Measurements from ENCODE around the gene RAMP1.

RAMP1 gene

GRCh38 chr2:237876532-237876931 is 17.1 kb downstream of the RAMP1 start:
- no peak for DNase-seq

DNA sequence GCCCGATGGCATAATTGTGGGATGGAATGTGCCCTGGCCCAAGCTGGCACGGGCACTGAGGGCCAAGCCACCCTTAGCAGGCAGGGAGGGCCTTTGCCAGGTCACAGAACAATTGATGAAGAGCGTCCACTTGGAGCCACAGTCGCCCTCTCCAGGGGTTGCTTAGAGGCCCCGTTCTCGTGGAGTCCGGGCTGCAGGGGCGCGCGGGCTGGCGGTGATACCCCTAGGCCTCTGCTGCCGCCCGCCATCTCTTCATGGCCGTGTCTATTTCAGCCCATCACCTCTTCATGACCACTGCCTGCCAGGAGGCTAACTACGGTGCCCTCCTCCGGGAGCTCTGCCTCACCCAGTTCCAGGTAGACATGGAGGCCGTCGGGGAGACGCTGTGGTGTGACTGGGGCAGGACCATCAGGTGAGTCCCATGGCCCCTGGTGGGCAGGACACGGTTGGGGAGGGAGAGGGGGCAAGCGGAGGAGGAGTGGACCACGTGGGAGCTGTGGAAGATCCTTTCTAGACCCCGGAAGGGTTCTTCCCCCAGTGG is 17.6 kb downstream of the RAMP1 start:
- DNase-seq = no peak

DNA sequence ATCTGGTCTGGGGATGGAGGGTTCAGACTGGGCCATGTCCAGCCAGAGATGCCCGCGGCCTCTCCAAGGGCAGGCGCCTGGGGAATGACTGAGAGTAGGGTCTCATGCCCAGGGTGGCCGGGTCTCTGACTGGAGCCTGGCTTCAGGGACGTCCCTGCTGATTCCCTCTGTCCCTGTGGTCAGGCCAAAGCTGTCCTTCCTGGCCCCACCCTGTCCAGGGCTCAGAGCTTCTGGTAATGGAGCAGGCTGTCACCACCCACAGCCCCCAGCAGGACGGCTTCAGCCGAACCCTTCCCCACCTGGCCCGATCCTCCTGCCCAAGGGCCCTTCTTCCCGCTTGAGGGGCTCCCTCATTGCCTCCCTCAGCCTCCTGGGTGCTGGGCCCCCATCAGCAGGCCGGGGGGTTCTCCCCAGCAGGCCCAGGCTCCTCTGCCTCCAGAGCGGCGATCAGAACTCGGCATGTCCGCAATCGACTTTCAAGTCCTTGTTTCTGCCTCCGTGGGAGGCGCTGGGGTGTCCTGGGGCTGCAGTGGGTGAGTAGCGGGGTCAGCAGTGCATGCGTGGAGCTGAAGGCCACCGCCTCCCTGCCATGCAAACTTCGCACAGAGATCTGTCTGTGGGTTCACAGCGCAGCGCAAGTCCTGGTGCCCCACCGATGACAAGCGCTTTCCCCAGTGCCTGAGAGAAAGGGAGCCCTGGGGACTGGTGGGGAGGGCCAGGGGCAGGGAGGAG is 18.3 kb downstream of the RAMP1 start:
- DNase-seq = no peak

DNA sequence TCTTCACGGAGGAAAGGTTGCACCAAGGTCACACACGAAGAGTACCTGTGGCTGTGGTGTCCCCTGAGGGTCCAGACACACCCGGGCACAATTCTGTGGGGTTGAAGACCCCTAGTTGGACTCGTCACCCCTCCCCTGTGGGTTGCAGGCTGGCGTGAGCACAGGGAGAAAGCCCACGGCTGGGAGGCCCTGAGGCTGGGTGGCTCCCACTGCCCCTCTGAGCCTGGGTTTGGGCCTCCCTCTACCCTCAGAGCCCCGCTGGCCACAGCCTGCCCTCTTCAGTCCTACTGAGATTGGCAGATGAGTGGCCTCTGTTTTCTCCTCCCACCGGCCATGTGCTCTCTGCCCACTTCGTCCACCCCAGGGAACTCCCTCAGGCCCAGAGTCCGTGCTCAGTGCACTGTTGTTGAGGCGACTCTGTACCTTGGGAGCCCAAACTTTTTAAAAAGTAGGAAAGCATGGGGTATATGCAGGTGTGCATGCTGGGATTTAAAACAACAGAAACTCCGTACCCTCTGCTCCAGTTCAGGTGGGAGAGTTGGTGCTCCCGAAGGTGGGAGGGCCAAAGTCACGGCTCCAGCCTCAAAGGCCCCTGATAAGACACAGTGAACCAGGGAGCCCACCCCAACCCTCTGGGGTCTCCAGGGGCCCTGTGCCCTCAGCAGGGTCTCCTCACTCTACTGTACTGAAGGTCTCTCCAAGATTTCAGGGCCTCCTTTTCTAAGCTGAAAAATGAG is 19.1 kb downstream of the RAMP1 start:
- DNase-seq = no peak

DNA sequence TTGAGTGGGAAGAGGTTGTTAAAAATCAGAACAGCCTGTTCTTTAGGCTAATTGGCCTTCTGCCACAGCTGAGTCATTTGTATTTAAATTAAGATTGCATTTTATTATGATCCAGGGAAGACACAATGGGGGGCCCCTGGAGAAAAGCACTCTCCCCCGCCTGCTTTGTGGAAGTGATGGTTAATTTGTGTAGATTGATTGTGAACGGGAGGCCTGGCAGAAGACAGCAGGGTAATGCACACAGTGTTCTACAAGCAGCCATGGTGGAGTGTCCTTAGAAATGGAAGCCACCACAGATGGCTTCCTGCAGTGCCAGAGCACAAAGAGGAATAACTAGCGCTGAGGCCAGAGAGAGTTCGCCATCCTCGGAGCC is 19.6 kb downstream of the RAMP1 start:
- peak in 15 of 56 donors; percentile 28 to 76 (median 48) for DNase-seq

DNA sequence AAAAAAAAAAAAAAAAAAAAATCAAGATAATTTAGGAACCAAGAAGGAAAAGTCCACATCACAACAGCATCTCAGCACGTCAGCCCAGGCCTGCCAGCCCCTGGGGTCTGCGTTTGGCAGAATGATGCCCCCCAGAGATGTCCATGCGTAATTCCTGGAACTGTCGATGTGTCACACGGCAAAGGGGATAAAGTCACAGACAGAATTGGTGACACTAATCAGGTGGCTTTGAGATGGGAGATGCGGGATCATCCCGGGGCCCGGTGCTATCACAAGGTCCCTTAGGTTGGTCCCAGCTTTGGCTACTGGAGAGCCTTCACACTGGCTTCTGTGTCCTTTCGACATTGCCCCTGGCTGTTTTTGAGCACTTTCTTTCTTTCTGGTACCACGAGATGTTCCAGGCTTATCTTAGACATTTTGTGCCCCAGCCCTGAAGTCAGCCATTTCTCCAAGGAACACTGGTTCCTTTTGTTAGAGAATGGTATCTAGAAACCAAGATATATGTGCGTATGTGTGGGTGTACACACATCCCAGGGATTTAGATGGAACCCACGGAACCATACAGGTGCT is 20.7 kb downstream of the RAMP1 start:
- DNase-seq = no peak

- no peak for DNase-seq
Observed at GRCh38 chr2:237882510-237883481, 23.4 kb downstream of the RAMP1 start.

- DNase-seq = peak in 2 of 56 donors; percentile 30 to 32
Observed at GRCh38 chr2:237883951-237884446, 24.6 kb downstream of the RAMP1 start.

GRCh38 chr2:237884681-237885080 is 25.3 kb downstream of the RAMP1 start:
- no peak for DNase-seq

- no peak for DNase-seq
Observed at GRCh38 chr2:237885111-237885930, 25.9 kb downstream of the RAMP1 start.

DNA sequence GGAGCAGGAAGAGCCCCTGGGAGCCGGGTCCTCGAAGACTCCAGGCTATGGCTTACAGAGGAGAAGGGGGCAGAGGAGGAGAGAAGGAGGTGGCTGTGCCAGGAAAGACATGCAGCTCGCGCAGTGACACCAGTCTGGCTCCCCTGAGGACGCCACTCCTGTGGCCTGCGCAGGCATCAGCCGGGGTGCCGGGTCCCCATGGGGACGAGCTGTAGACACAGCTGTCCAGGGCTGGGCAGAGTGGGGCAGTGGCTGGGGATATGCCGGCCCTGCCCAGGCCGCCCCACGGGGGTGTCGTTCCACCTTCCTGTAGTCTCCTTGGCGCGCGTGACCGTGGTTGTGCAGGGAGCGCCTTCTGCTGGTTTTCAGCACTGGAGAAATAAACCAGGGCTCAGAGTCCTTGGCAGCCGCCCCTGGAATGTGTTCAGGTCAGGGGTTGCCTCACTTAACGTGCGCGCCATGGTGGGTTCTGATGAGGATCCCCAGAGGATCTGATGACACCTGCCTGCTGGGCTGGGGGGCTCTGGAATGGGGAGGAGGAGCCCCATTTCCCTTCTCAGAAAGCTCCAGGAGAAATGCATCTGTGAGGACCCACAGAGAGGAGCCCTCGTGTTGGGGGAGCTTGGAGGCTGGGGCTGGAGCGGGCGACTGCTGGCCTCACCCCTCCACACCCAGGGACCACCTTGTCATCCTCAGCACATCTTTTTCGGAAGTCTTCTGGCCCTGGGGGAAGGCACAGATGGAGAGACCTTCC is 26.7 kb downstream of the RAMP1 start:
- peak in 9 of 56 donors; percentile 12 to 63 (median 31) for DNase-seq

DNA sequence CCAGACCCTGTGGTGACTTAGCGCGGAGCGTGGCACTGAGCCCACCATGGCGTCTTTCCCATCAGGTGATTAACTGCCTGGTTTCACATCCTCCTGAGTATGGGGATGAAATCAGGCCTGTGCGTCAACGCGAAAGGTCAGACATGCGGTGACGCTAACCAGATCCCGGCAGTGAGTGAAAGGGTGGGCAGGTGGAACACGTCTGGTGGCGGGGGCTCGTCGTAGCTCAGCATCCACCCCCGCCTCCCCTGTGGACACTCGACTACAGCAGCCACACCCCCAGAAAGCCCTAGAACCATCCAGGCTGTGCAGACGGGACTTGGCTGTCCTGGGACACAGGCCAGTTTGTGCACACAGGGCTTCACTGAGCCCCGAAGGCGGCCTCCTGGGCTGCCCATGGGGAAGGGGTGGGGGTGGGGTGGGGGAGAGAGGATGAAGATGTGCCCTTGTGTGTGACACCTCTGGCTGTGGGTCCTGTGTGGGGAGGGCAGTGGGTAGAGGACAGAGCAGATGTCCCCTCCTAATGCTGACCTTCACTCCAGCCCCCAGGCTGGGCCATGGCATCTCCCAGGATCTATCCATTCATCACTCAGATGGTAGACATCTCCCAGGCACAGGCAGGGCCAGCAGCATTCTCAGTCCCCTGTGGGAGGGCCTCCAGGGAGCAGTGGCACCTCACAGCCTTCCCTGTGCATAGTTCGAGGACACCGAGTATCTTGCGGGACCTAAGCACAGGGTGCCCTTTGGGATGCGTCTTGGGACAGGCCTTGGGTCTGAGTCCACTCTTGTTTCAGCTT is 27.5 kb downstream of the RAMP1 start:
- DNase-seq = peak in 6 of 56 donors; percentile 25 to 68 (median 37)

- no peak for DNase-seq
Observed at GRCh38 chr2:237888389-237888788, 29.0 kb downstream of the RAMP1 start.

DNA sequence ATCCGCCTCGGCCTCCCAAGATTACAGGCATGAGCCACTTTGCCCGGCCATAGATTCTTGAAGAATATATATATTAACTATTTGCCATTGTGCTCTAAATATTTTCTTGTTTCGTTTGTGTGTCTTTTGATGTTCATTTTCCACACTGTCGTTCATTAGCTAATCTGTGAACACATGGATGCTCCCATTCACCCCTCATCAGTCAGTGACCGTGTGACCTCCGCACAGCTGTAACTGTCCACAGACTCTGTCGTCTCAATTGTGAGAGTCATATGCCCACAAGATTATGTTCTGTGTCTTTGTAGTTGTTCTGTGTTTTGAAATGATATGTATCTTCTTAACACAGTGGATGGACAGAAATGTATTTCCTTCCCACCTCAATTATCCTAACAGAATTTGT is 29.6 kb downstream of the RAMP1 start:
- no peak for DNase-seq

- DNase-seq = no peak
Observed at GRCh38 chr2:237889811-237890210, 30.4 kb downstream of the RAMP1 start.

GRCh38 chr2:237892478-237892877 is 33.1 kb downstream of the RAMP1 start:
- no peak for DNase-seq

GRCh38 chr2:237892984-237893595 is 33.7 kb downstream of the RAMP1 start:
- DNase-seq = peak in 4 of 56 donors; percentile 11 to 45 (median 36)

Measured in nucleus accumbens (tissue), 56 donors.